ENCODE data around the gene CGB8.

DNA sequence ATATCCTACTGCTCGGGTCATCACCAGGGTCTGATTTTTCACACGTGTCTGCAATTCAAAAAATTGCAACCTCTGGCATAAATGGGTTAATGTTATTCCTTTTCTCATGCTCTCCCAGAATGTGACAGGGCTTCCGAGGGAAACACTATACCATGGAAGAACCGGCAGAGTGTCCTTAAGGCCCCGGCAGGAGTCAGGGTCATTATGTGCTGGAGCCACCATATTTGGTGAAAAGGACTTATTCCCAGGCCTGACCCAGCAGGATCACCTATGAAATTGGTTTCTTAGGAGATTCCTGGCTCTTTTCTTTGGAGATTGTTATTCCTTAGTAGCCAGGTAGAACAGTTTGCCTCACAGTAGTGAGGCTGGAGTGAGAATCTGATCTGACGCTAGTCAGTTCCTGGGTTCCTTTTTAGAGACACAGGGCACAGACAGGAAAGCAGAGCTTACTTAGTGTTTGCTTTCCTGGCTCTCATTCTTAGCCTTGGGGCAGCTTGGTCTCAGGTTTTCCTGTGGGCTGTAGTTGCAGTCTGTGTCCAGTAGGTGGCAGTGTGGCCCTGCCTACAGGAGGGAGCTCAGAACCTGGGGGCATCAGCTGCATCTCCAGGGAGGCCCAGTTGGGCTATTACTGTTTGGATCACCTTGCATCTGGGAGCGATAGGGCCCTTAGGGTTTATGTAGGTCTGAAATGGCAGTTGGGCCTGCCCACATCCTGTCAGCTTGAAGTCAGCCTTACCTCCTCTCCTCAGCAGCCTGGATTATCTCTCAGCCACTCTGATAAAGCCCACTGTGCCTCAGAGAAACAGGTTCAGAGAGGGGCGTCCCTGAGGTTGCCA lies 48.8 kb upstream of the CGB8 start:
- TF ChIP-seq, protein P1, sequence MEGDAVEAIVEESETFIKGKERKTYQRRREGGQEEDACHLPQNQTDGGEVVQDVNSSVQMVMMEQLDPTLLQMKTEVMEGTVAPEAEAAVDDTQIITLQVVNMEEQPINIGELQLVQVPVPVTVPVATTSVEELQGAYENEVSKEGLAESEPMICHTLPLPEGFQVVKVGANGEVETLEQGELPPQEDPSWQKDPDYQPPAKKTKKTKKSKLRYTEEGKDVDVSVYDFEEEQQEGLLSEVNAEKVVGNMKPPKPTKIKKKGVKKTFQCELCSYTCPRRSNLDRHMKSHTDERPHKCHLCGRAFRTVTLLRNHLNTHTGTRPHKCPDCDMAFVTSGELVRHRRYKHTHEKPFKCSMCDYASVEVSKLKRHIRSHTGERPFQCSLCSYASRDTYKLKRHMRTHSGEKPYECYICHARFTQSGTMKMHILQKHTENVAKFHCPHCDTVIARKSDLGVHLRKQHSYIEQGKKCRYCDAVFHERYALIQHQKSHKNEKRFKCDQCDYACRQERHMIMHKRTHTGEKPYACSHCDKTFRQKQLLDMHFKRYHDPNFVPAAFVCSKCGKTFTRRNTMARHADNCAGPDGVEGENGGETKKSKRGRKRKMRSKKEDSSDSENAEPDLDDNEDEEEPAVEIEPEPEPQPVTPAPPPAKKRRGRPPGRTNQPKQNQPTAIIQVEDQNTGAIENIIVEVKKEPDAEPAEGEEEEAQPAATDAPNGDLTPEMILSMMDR (optimal IDR thresholded peaks at IDR 0.05 in 1 of 3, IDR thresholded peaks at IDR 0.05 in 1 of 3, conservative IDR thresholded peaks at IDR 0.05 in 1 of 3; ENCODE audit: extremely low read depth in 1 of 3, insufficient read depth in 2 of 3, low read length in 3 of 3) = peak; percentile 93 to 100 (median 96)
- no peak for TF ChIP-seq EZH2 (IDR thresholded peaks at IDR 0.05; ENCODE audit: low read length)

All from keratinocyte (primary cell).